Adrenal gland (tissue), 12 donors: ENCODE data around the gene PSPC1. TPM values are rescaled to one million over a fixed set of nuclear protein-coding genes. Genes with fewer than 3 reads are reported as not detected.

Experiments
- DNase-seq, 7 donors: peaks; one replicate each; pipeline ENCODE4 v3.0.0-alpha.2; 2019 to 2020
- H3K27ac ChIP-seq, 5 donors: fragments of 200-600 bp; sonication (generic) in 4 of 5; 1 replicate in 3 of 5; 2 replicates in 2 of 5; pipeline versions ENCODE4 v1.5.1 to v1.8.0; 2016 to 2020; ENCODE audit warnings: mild to moderate bottlenecking in 1 of 5
- H3K27me3 ChIP-seq: fragments of 200-600 bp; 2 replicates; pipeline ENCODE4 v1.8.0; 2021
- H3K36me3 ChIP-seq, 2 donors: fragments of 200-600 bp; replicated peaks in 1 of 2; 1 replicate in 1 of 2; 2 replicates in 1 of 2; pipeline versions ENCODE4 v1.5.1 to v1.8.0; 2018 to 2022
- H3K4me1 ChIP-seq, 2 donors: fragments of 200-600 bp; replicated peaks in 1 of 2; 1 replicate in 1 of 2; 2 replicates in 1 of 2; pipeline versions ENCODE4 v1.5.1 to v1.8.0; 2018 to 2021
- H3K4me3 ChIP-seq, 4 donors: fragments of 200-600 bp; sonication (generic) in 3 of 4; one replicate each; pipeline ENCODE4 v1.5.1; 2016 to 2018
- H3K9me3 ChIP-seq, 3 donors: fragments of 200-600 bp; sonication (generic) in 1 of 3; replicated peaks in 1 of 3; 1 replicate in 2 of 3; 2 replicates in 1 of 3; pipeline versions ENCODE4 v1.5.1 to v1.8.0; 2016 to 2021
- POLR2A ChIP-seq, 2 donors: fragments of 450-650 bp; IDR thresholded peaks; one replicate each; pipeline ENCODE4 v1.6.1; 2017; ENCODE audit warnings: antibody characterized with exemption in 2 of 2, mild to moderate bottlenecking in 2 of 2, moderate library complexity in 1 of 2
- WGBS, 4 donors: extraction: QIAGEN DNeasy Blood & Tissue Kit in 2 of 4; methylation state at CpG; one replicate each; pipeline versions ENCODE4 v1.1.5 to v1.1.7; 2013 to 2017; 5-methylcytosine and 5-hydroxymethylcytosine counted together
- intact Hi-C, 2 donors: fragments of 100-400 bp; cut with DNase I; formaldehyde crosslinking; loops; one replicate each; pipeline versions ENCODE4 v1.14.1 to v1.15.0; 2022 to 2023
- polyA plus RNA-seq, 3 donors: library from polyadenylated mRNA; stranded (reverse); fragments of 200-250 nt in 2 of 3; fragments of 350-450 nt in 1 of 3; fragmentation: Illumina TruSeq in 1 of 3; extraction: RNeasy Lipid Tissue Mini Kit (QIAGEN cat#74804) in 1 of 3; gene quantifications; one replicate each; pipeline ENCODE4 v1.2.3, GENCODE V29; 2013 to 2014
- total RNA-seq, 9 donors: library from RNA; depleted of rRNA in 4 of 9; stranded (reverse); fragments of >200 nt in 4 of 9; fragments of 120-200 nt in 1 of 9; fragmentation: NEBNext Ultra II Directional in 1 of 9; extraction: Animal tissue kit (Norgen Biotek cat#: 25700) in 1 of 9; gene quantifications; one replicate each; pipeline versions ENCODE4 v1.1.0 to v1.2.4, GENCODE V29; 2013 to 2023
- TF ChIP-seq, protein P1 (sequence below), 6 experiments: fragments of 450-650 bp in 4 of 6; fragments of 200-600 bp in 2 of 6; sonication (generic) in 1 of 6; IDR thresholded peaks; 1 replicate in 5 of 6; 2 replicates in 1 of 6; pipeline versions ENCODE4 v1.5.1 to v1.8.0; 2016 to 2021; ENCODE audit warnings: antibody characterized with exemption in 6 of 6, mild to moderate bottlenecking in 2 of 6, moderate library complexity in 1 of 6
- donor health status: healthy with polysubstance abuse.
- donor health status: Bipolar disorder and iron deficiency.
- donor health status: DM: yes; HTN: yes; CAD: no.
- donor health status: DM: no; HTN: no; CAD: no.
- donor health status: DM: no; HTN: no; CAD: no.
- donor health status: DM: yes; HTN: yes; CAD: no.

Gene PSPC1
- total and polyA plus RNA-seq, 12 donors = 36.9 to 79.5 (median 50.6) TPM

DNA sequence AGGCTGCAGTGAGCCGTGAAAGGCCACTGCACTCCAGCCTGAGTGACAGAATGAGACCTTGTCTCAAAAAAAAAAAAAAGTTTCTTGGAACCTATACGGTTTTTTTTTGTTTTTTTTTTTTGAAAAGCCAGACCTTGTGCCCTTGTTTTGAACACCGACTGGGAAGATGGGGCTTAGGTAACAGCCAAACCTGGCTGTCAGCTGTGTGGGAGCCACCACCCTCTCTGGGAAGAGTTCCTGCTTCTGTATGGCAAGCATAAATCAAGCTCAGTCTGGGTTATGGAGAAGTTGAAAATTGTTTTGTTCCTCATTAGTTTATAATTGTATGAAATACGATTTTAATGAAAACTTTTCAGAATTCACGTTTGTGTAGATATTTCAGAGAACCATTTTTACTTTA lies 109.8 kb downstream of the PSPC1 start:
- intact Hi-C loops = no loop called here
- WGBS, 4 donors = 31 to 37% (median 34%) methylated on average over 5 of the region's 5 CpGs
- no peak overlapping the region for H3K4me3 ChIP-seq
- no peaks in the 10 kb centered on the region for H3K9me3 ChIP-seq
- TF ChIP-seq POLR2A (IDR thresholded peaks at IDR 0.05) = no peak
- TF ChIP-seq, protein P1, sequence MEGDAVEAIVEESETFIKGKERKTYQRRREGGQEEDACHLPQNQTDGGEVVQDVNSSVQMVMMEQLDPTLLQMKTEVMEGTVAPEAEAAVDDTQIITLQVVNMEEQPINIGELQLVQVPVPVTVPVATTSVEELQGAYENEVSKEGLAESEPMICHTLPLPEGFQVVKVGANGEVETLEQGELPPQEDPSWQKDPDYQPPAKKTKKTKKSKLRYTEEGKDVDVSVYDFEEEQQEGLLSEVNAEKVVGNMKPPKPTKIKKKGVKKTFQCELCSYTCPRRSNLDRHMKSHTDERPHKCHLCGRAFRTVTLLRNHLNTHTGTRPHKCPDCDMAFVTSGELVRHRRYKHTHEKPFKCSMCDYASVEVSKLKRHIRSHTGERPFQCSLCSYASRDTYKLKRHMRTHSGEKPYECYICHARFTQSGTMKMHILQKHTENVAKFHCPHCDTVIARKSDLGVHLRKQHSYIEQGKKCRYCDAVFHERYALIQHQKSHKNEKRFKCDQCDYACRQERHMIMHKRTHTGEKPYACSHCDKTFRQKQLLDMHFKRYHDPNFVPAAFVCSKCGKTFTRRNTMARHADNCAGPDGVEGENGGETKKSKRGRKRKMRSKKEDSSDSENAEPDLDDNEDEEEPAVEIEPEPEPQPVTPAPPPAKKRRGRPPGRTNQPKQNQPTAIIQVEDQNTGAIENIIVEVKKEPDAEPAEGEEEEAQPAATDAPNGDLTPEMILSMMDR (IDR thresholded peaks at IDR 0.05) = no peak
- DNase-seq = peak in 2 of 7 donors; percentile 37 to 55
- H3K27ac ChIP-seq = peak overlapping the region in 2 of 5 donors; percentile 22 to 37
- peaks cover 0 to 59% of the 10 kb centered on the region in 2 donors for H3K36me3 ChIP-seq
- H3K27me3 ChIP-seq = no peaks in the 10 kb centered on the region
- peaks cover 4 to 10% of the 10 kb centered on the region in 2 donors for H3K4me1 ChIP-seq

DNA sequence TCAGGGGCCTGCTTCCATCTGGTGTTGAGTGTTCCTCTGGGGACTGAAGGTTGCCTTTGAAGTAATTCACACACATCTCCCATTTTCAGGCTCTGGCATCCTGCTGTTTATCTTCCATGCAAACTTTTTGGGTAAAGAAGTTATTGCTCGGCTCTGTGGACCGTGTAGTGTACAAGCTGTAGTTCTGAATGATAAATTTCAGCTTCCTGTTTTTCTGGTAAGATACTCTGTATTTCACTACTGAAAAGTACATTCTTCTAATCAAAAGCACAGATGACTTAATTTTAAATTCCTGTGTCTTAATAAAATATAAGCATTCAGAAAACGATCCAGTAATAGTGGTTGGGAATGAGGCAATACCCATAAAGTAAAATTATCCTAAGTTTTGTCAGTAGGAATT lies 112.6 kb downstream of the PSPC1 start:
- H3K4me1 ChIP-seq = peaks cover 4 to 10% of the 10 kb centered on the region in 2 donors
- H3K36me3 ChIP-seq = peaks cover 0 to 76% of the 10 kb centered on the region in 2 donors
- no peaks in the 10 kb centered on the region for H3K9me3 ChIP-seq
- intact Hi-C loops = no loop called here
- H3K27ac ChIP-seq = no peak overlapping the region
- TF ChIP-seq, protein P1 (IDR thresholded peaks at IDR 0.05) = no peak
- no peak for TF ChIP-seq POLR2A (IDR thresholded peaks at IDR 0.05)
- 54 to 65% (median 55%) methylated on average over 3 of the region's 3 CpGs for WGBS, 4 donors
- no peak overlapping the region for H3K4me3 ChIP-seq
- no peak for DNase-seq
- no peaks in the 10 kb centered on the region for H3K27me3 ChIP-seq

DNA sequence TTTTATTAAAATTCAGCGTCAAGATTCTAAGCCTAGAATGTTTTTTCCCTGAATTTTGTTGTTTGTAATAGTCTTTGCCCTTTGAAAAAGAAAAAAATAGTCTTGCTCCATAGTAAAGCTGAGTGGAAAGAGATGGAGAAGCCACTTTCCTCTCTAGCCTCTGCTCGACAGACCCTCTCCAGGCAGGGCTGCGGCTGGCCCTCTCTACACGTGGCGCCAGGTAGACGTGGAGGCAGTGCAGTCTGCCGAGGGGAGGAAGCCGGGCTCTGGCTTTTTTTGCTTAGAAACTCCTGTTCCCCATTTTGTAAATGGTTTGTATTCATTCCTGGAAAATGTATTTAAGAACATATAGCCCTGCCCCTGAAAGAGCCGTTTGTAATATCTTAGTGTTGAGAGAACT lies 114.0 kb downstream of the PSPC1 start:
- WGBS, 4 donors = 89 to 94% (median 92%) methylated on average over 9 of the region's 9 CpGs
- Histone ChIP-seq H3K27me3 (no peaks in the 10 kb centered on the region), H3K36me3 (peaks cover 0 to 75% of the 10 kb centered on the region in 2 donors), H3K27ac (no peak overlapping the region), H3K4me1 (peaks cover 4 to 10% of the 10 kb centered on the region in 2 donors), H3K9me3 (no peaks in the 10 kb centered on the region), H3K4me3 (no peak overlapping the region)
- no peak for TF ChIP-seq POLR2A (IDR thresholded peaks at IDR 0.05)
- TF ChIP-seq, protein P1 (IDR thresholded peaks at IDR 0.05) = no peak
- intact Hi-C loops = no loop called here
- DNase-seq = no peak

DNA sequence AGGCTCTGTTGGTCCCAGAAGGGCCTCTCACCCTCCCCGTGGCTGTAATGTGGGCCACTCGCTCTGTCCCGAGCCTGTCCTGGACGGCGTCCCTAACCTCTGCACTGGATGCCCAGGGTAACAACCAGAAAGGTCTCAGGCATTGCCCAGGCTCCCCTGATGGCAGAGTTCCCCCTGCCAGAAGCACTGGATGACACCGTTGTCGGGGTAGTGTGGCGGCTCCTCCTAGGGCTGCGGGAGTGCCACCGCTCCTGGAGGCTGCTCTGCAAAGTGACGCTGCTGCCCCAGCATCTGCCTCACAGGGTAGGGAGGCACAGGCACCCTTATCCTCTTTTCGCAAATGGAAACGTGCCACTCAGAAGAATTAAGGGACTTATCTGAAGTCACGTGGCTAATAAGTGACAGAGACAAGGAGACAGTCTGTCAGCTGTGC lies 117.3 kb downstream of the PSPC1 start:
- Histone ChIP-seq H3K4me1 (no peaks in the 10 kb centered on the region), H3K27ac (no peak overlapping the region), H3K4me3 (no peak overlapping the region), H3K36me3 (peaks cover 0 to 88% of the 10 kb centered on the region in 2 donors), H3K27me3 (no peaks in the 10 kb centered on the region), H3K9me3 (no peaks in the 10 kb centered on the region)
- TF ChIP-seq POLR2A (IDR thresholded peaks at IDR 0.05) = no peak
- TF ChIP-seq, protein P1 (IDR thresholded peaks at IDR 0.05) = no peak
- intact Hi-C loops = no loop called here
- WGBS, 4 donors = 80 to 90% (median 88%) methylated on average over 10 to 14 of the region's 14 CpGs
- no peak for DNase-seq
